ENCODE measurements around the gene AIFM2.

- TF ChIP-seq CTCF (conservative IDR thresholded peaks at IDR 0.05 in 1 of 2, IDR thresholded peaks at IDR 0.05 in 1 of 2; ENCODE audit: low read depth in 1 of 2, low read length in 2 of 2) (no peak), EZH2 (IDR thresholded peaks at IDR 0.05; ENCODE audit: low read length, missing control alignments) (no peak)
Observed at GRCh38 chr10:70158113-70158512, 25.5 kb upstream of the AIFM2 start.
